NCI-H748 (cell line): ENCODE data around the gene NXN.
"Not testable (repeated sequence)": the region's sequence is repeated elsewhere in the genome, so short reads cannot be mapped to it uniquely, and the experiment has no call there.

Experiments used
- DNase-seq: peaks from one replicate; lab custom pipeline; 2025; ENCODE audit not compliant: unreplicated experiment; lab: John Stamatoyannopoulos, UW

NXN gene

DNA sequence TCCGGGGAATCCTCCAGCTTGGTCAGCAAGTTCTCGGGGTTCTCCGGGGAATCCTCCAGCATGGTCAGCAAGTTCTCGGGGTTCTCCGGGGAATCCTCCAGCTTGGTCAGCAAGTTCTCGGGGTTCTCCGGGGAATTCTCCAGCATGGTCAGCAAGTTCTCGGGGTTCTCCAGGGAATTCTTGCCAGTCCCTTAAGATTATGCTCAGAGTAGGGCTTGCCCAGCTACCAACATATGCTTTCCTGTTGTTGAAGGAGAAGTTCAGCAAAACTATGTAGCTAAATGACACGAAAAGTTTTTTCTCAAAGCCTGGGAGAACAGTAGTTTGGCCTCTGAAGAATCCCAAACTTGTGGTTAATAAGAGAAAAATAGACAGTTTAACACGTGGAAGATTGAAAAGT lies 112.3 kb downstream of the NXN start:
- not testable (repeated sequence) for DNase-seq

GRCh38 chr17:866568-867103 lies 112.9 kb downstream of the NXN start:
- DNase-seq: no peak

GRCh38 chr17:864315-864714 lies 115.3 kb downstream of the NXN start:
- no peak for DNase-seq

GRCh38 chr17:863880-864279 lies 115.7 kb downstream of the NXN start:
- no peak for DNase-seq

GRCh38 chr17:862582-862981 lies 117.0 kb downstream of the NXN start:
- no peak for DNase-seq

DNA sequence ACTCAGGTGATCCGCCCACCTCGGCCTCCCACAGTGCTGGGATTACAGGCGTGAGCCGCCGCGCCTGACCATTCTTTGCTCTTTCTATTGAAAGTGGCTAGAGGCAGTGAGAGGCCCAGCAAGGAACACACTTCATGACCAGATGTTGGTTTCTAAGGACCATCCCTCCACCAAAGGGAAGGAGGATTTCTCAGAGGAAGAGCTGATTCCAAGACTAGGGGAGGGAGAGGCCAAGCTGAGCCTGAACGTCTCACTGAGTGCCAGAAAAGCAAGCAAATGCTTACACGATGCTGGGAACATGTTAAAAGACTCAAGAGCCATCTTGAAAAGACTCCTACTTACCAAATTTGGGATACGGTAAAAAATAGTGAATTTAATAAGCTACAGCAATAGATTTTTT lies 118.2 kb downstream of the NXN start:
- DNase-seq: no peak

DNA sequence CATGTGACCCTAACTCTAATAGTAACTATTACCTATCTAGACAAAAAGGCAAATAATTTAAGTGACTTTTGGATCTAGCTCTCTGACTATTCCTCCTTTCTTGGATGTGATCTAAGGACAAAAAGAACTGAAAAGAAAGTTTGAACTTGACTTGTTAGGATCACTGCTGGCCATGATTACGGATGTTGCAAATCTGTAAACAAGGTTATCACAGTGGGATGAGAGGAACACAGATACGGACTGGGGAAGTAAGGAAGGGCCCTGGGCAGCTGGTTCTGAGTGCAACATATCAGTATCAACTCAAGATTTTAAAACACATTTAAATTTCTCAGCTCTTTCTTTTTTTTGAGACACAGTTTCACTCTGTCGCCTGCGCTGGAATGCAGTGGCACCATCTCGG lies 118.8 kb downstream of the NXN start:
- no peak for DNase-seq

DNA sequence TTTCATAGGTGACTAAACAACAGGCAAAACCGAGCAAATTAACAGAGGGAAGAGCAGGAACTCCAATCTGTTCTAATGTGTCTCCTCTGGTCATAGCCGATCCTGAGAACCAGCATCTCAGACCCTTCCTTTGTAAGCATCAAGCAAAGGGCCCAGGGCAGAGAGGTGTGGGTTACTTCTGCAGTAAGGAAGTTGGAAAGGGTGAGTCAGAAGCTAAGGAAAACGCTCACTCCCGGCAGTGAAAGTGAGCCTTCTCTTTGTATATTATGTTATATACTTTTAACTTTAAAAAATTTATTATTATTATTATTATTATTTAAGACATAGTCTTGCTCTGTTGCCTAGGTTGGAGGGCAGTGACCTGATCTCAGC lies 119.8 kb downstream of the NXN start:
- no peak for DNase-seq

- DNase-seq: no peak
Observed at GRCh38 chr17:859061-859823, 120.3 kb downstream of the NXN start.

GRCh38 chr17:856149-856548 lies 123.4 kb downstream of the NXN start:
- no peak for DNase-seq

DNA sequence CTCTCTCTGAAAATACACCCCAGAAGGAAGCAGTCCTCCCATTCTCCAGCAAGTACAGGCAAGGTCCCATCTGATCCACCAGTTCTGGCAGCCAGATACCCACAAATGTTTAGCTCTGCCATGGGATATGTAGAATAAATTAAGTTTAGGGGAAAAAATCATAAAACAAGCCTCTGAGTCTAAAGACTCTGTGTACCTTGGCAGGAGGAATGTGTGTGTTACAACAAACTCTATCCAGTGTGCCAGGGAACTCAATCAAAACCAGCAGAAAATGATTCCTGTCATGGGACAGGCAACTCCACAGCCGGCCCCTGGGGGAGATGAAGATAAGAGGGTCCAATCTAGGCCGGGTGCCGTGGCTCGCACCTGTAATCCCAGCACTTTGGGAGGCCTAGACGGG lies 124.0 kb downstream of the NXN start:
- DNase-seq: no peak

GRCh38 chr17:852850-853249 lies 126.7 kb downstream of the NXN start:
- DNase-seq: not testable (repeated sequence)

DNA sequence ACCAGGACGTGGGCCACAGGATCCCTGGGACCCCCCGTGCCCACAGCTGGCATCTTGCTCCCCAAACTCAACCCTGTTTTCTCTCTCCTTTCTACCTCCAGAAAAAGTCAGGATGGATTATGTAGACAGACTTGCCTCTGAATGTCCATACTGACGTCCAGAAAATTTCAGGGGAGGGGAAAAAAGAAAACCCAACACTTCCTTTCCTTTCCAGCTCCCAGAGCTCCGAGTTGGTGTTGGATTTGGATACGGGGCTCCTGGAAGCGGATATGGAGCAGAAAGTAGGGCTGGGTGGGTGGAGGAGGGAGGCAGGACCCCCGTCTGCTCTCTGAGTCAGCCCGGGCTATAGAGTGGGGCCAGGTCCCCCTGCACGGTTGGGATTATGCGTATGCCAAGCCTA lies 127.2 kb downstream of the NXN start:
- no peak for DNase-seq

DNA sequence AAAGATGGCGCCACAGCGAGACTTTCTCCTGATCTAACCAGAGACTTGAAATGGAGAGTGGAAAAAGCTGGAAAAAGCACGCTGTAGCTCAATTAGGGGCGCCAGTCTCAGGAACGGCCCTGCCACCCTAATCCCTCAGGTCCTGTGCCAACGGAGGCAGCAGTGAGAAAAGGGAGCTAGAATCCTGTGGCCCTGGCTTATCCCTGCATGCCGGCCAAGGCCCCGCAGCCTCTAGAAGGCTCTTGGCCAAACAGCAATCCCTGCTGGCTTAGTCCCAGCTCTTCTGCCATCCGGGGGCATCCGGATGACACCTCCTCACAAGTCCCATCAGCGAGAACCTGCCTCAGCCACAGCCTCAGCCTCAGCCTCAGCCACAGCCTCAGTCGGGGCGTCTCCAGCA lies 127.7 kb downstream of the NXN start:
- DNase-seq: no peak

- DNase-seq: no peak
Observed at GRCh38 chr17:850851-851763, 128.5 kb downstream of the NXN start.

DNA sequence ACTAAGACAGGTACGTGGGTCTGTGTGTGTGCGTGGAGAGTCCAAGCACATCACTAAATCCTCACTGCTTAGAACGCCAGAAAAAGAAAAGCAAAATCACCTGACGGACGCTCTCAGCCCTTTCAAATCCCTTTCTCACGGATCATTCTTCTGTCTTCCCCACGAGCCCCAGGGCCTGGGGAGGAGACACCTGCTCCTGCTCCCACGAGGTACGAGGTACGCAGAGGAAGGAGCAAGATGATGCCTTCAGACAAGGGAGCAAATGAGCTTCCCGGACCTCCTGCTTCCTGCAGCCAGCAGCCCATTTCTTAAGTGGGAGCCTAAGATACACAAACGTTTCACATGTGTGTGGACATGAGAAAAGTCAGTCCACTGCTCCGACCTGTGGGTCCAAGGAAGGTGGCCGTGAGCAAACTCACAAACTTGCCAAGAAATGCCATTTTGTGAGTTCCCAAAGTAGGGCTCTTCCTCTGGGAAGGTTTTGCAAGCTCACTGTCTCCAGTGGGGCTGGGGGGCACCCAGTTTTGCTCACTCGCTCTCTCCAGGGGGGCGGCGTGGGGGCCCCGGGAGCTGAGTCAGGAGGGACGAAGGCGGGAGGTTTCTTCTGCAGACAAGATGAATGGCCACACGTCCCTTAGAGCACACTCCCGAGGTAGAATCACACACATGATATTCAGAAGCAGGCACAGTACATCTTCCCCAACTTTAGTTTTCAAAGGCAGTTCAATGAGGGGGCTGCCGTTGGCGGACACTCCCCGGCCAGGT lies 129.3 kb downstream of the NXN start:
- no peak for DNase-seq

DNA sequence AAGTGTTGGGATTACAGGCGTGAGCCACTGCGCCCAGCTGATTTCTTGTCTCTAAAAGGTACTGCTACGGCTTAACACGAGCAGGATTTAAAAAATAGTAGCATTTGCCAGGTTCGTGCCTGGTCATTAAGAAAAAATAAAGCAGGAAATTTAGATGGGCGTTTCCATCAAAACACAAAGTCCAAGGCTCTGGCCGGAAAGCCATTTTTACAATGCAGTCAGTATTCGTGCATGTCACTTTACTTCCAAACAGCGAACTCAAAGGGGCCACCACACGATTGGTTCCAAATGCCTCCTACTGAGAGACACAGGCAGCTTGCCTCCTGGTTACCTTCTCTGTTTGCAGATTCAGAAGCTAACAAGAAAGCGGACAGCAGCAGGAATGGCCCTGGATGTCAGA lies 131.2 kb downstream of the NXN start:
- DNase-seq: no peak

GRCh38 chr17:846901-847843 lies 132.4 kb downstream of the NXN start:
- no peak for DNase-seq

GRCh38 chr17:841313-841712 lies 138.3 kb downstream of the NXN start:
- no peak for DNase-seq

GRCh38 chr17:838486-838885 lies 141.1 kb downstream of the NXN start:
- no peak for DNase-seq
